HepG2 (cell line): ENCODE measurements around the gene NFKB1. TPM values are rescaled to one million over a fixed set of nuclear protein-coding genes. Genes with fewer than 3 reads are reported as not detected.

Source experiments
- ARID5B ChIP-seq: IDR thresholded peaks from 2 replicates; pipeline ENCODE4 v1.4.0; 2020; ENCODE audit warnings: mild to moderate bottlenecking, missing genetic modification reagents
- ATRX ChIP-seq: sonication (generic); formaldehyde crosslinking; IDR thresholded peaks from 2 replicates; pipeline ENCODE4 v1.4.0; 2020; ENCODE audit warnings: missing genetic modification reagents, borderline replicate concordance
- BHLHE40 ChIP-seq: IDR thresholded peaks from 2 replicates; pipeline ENCODE4 v1.6.1; 2011; ENCODE audit warnings: low read length, improper control_type of control experiment
- BRCA1 ChIP-seq: sonication (generic); formaldehyde crosslinking; IDR thresholded peaks from 2 replicates; pipeline ENCODE4 v1.4.0; 2020; ENCODE audit warnings: missing genetic modification reagents
- EP300 ChIP-seq, 3 experiments: sonication (generic) in 1 of 3; formaldehyde crosslinking in 1 of 3; IDR thresholded peaks; 2 replicates each; pipeline versions ENCODE4 v1.5.1 to v1.6.1; 2011 to 2020; ENCODE audit warnings: low read depth in 2 of 3, low read length in 2 of 3, borderline replicate concordance in 1 of 3, improper control_type of control experiment in 1 of 3, mild to moderate bottlenecking in 1 of 3, missing genetic modification reagents in 1 of 3, moderate library complexity in 1 of 3
- ETV5 ChIP-seq: IDR thresholded peaks from 2 replicates; pipeline ENCODE4 v1.6.1; 2018; ENCODE audit warnings: missing biosample characterization, missing genetic modification reagents, inconsistent platforms, borderline replicate concordance
- EZH2 ChIP-seq: conservative IDR thresholded peaks from 2 replicates; pipeline ENCODE4 v1.6.1; 2012; ENCODE audit warnings: mild to moderate bottlenecking, low read depth, low read length, moderate library complexity
- FLYWCH1 ChIP-seq: sonication (generic); formaldehyde crosslinking; IDR thresholded peaks from 2 replicates; pipeline ENCODE4 v1.8.1; 2023; ENCODE audit warnings: mild to moderate bottlenecking, missing genetic modification reagents
- GABPB1 ChIP-seq: IDR thresholded peaks from 2 replicates; pipeline ENCODE4 v1.6.1; 2016; ENCODE audit warnings: mild to moderate bottlenecking, missing genetic modification reagents, moderate library complexity, missing compliant biosample characterization
- GTF3A ChIP-seq: sonication (generic); formaldehyde crosslinking; conservative IDR thresholded peaks from 2 replicates; pipeline ENCODE4 v1.4.0; 2020; ENCODE audit warnings: mild to moderate bottlenecking, missing genetic modification reagents
- KLF16 ChIP-seq, 2 experiments: sonication (generic) in 1 of 2; formaldehyde crosslinking in 1 of 2; IDR thresholded peaks; 2 replicates each; pipeline versions ENCODE4 v1.6.1 to v1.8.0; 2016 to 2023; ENCODE audit warnings: missing genetic modification reagents in 2 of 2, missing compliant biosample characterization in 1 of 2
- KLF6 ChIP-seq: IDR thresholded peaks from 2 replicates; pipeline ENCODE4 v1.8.0; 2016; ENCODE audit warnings: missing biosample characterization, missing genetic modification reagents
- NFIC ChIP-seq: IDR thresholded peaks from 2 replicates; pipeline ENCODE4 v1.6.1; 2012; ENCODE audit warnings: mild to moderate bottlenecking, low read length, inconsistent platforms
- PATZ1 ChIP-seq: sonication (generic); formaldehyde crosslinking; IDR thresholded peaks from 2 replicates; pipeline ENCODE4 v1.4.0; 2020; ENCODE audit warnings: missing genetic modification reagents
- PBX3 ChIP-seq: sonication (generic); formaldehyde crosslinking; IDR thresholded peaks from 2 replicates; pipeline ENCODE4 v1.8.1; 2023; ENCODE audit warnings: missing genetic modification reagents, inconsistent platforms, borderline replicate concordance
- SRY ChIP-seq: sonication (generic); formaldehyde crosslinking; IDR thresholded peaks from 2 replicates; pipeline ENCODE4 v1.8.0; 2022; ENCODE audit warnings: mild to moderate bottlenecking, missing genetic modification reagents
- ZBTB1 ChIP-seq: sonication (generic); formaldehyde crosslinking; IDR thresholded peaks from 2 replicates; pipeline ENCODE4 v1.4.0; 2020; ENCODE audit warnings: missing genetic modification reagents, borderline replicate concordance
- ZBTB20 ChIP-seq: sonication (generic); formaldehyde crosslinking; IDR thresholded peaks from 2 replicates; pipeline ENCODE4 v1.8.1; 2023; ENCODE audit warnings: missing genetic modification reagents, low read depth, mild to moderate bottlenecking, borderline replicate concordance
- ZNF12 ChIP-seq: sonication (generic); formaldehyde crosslinking; IDR thresholded peaks from 2 replicates; pipeline ENCODE4 v1.5.0; 2020; ENCODE audit warnings: missing genetic modification reagents
- ZNF225 ChIP-seq: sonication (generic); formaldehyde crosslinking; IDR thresholded peaks from 2 replicates; pipeline ENCODE4 v1.4.0; 2020; ENCODE audit warnings: mild to moderate bottlenecking, missing genetic modification reagents
- ZNF232 ChIP-seq: sonication (generic); formaldehyde crosslinking; IDR thresholded peaks from 2 replicates; pipeline ENCODE4 v1.4.0; 2020; ENCODE audit warnings: missing genetic modification reagents, borderline replicate concordance
- ZNF629 ChIP-seq: sonication (generic); formaldehyde crosslinking; conservative IDR thresholded peaks from 2 replicates; pipeline ENCODE4 v1.5.0; 2020; ENCODE audit warnings: missing genetic modification reagents
- polyA plus RNA-seq, 8 experiments: library from polyadenylated mRNA; depleted of rRNA in 3 of 8; stranded (reverse) in 7 of 8; unstranded in 1 of 8; fragments of >200 nt; fragmentation: Illumina TruSeq in 4 of 8; extraction: Trizol in 4 of 8; gene quantifications; 2 replicates each; pipeline versions ENCODE4 v1.2.1 to v1.2.3, GENCODE V29; 2011 to 2016; ENCODE audit warnings: low read depth in 4 of 8, missing spikeins in 1 of 8, mixed read lengths in 1 of 8; ENCODE audit not compliant: insufficient read depth in 1 of 8
- total RNA-seq, 5 experiments: library from RNA; depleted of rRNA; stranded (reverse); fragments of >200 nt; fragmentation: Illumina TruSeq; extraction: Trizol; gene quantifications; 2 replicates each; pipeline ENCODE4 v1.2.3, GENCODE V29; 2016; ENCODE audit warnings: low read depth in 1 of 5

The NFKB1 gene
- total and polyA plus RNA-seq, 2 of the 13 experiments (the other 11 are each of a cell fraction or from before 2014, with no cell fraction given): 15.4 to 31.6 TPM

DNA sequence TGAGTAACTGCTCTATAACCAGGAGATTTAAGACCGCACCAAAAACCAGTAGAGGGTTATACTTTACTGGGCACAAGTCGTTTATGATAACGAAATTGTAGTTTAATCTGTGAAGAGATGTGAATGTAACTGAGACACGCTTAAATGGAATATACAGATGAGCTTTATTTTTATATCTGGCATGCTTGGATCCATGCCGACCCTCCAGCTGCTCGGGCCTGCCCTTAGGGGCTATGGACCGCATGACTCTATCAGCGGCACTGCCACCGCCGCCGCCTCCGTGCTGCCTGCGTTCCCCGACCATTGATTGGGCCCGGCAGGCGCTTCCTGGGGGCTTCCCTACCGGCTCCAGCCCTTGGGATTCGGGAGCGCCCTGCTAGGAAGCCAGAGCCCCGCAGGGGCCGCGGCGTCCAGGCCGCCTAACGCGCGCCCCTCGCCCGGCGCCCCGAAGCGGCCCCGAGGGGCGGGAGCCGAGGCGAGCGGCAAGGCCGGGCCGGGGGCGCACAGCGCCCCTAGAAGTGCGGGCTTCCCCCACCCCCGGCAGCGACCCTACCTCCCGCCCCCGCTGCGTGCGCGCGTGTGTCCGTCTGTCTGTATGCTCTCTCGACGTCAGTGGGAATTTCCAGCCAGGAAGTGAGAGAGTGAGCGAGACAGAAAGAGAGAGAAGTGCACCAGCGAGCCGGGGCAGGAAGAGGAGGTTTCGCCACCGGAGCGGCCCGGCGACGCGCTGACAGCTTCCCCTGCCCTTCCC, at the start of gene NFKB1 (continued):
- peak; percentile 19; the same call in 1 of the 2 replicates for TF ChIP-seq ARID5B (CRISPR knock-in tag)
- no peak for TF ChIP-seq ATRX
- no peak for TF ChIP-seq PBX3 (CRISPR knock-in tag)
- no peak for TF ChIP-seq BHLHE40
- peak; percentile 20; the same call in 1 of the 2 replicates for TF ChIP-seq ZNF232
- no peak for TF ChIP-seq ZNF12 (CRISPR knock-in tag)
- peak; percentile 54; the same call in 1 of the 2 replicates for TF ChIP-seq GABPB1 (CRISPR knock-in tag)
- no peak for TF ChIP-seq ZNF629 (CRISPR knock-in tag)
- no peak for TF ChIP-seq EZH2
- no peak for TF ChIP-seq KLF6
- no peak for TF ChIP-seq NFIC
- no peak for TF ChIP-seq ZBTB1
- peak; percentile 12; the same call in 1 of the 2 replicates for TF ChIP-seq PATZ1 (CRISPR knock-in tag)
- TF ChIP-seq SRY (CRISPR knock-in tag): no peak
- no peak for TF ChIP-seq ZBTB20 (CRISPR knock-in tag)
- peak; percentile 36; the same call in 1 of the 2 replicates for TF ChIP-seq ETV5 (CRISPR knock-in tag)
- no peak for TF ChIP-seq FLYWCH1 (CRISPR knock-in tag)
- TF ChIP-seq GTF3A (CRISPR knock-in tag): no peak
- TF ChIP-seq BRCA1 (CRISPR knock-in tag): no peak
- no peak for TF ChIP-seq ZNF225 (CRISPR knock-in tag)
- TF ChIP-seq EP300 (IDR thresholded peaks at IDR 0.05; ENCODE audit: low read depth in 2 of 2, low read length in 2 of 2): no peak
- no peak for TF ChIP-seq EP300 (CRISPR knock-in tag; IDR thresholded peaks at IDR 0.05; ENCODE audit: borderline replicate concordance)
- TF ChIP-seq KLF16 (CRISPR knock-in tag; IDR thresholded peaks at IDR 0.05): no peak
